ENCODE data around the gene INSR. TPM values are rescaled to one million over a fixed set of nuclear protein-coding genes. Genes with fewer than 3 reads are reported as not detected.

INSR gene
- total RNA-seq, 1 donor from 2014 or later = 27.3 TPM

DNA sequence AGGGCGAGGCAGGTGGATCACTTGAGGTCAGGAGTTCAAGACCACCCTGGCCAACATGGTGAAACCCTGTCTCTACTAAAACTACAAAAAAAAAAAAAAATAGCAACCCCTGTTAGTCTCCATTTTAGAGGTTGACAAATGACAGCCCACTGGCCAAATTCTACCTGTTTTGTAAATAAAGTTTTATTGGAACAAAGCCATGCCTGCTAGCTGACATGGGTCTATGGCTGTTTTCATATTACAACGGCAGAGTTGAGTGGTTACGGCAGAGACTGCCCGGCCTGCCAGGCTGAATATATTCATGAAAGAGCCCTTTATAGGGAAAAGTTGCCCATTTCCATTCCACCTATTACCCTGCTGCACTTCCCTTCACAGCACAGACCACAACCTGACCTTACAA lies 121.4 kb downstream of the INSR start:
- no peak overlapping the region for H3K27ac Mint-ChIP-seq (ENCODE audit: unreplicated experiment)

DNA sequence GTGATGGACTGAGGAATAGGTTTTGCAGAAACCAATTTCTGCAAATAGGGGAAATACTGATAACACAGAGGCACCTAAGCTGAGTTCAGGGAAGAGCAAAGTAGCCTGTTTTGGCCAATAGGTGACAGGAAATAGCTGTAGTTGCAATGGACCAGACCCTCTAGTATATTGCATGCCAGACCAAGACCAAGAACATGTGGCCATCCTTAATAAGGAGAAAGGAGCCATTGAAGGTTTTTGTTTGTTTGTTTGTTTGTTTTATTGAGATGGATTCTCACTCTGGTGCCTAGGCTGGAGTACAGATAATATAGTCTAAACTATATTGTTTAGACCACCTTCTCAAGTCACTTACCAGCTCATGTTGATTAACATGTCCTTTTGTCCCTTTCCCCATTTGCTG lies 123.2 kb downstream of the INSR start:
- Mint-ChIP-seq H3K9me3 (ENCODE audit: unreplicated experiment) (peaks cover 6% of the 10 kb centered on the region), H3K4me3 (ENCODE audit: unreplicated experiment) (no peak overlapping the region), H3K27me3 (ENCODE audit: unreplicated experiment) (no peaks in the 10 kb centered on the region), H3K4me1 (ENCODE audit: unreplicated experiment) (no peaks in the 10 kb centered on the region), H3K27ac (ENCODE audit: unreplicated experiment) (no peak overlapping the region), H3K36me3 (ENCODE audit: unreplicated experiment) (peaks cover 33% of the 10 kb centered on the region)
- no peak for DNase-seq (ENCODE audit: extremely low spot score, unreplicated experiment)
- TF ChIP-seq, protein P1, sequence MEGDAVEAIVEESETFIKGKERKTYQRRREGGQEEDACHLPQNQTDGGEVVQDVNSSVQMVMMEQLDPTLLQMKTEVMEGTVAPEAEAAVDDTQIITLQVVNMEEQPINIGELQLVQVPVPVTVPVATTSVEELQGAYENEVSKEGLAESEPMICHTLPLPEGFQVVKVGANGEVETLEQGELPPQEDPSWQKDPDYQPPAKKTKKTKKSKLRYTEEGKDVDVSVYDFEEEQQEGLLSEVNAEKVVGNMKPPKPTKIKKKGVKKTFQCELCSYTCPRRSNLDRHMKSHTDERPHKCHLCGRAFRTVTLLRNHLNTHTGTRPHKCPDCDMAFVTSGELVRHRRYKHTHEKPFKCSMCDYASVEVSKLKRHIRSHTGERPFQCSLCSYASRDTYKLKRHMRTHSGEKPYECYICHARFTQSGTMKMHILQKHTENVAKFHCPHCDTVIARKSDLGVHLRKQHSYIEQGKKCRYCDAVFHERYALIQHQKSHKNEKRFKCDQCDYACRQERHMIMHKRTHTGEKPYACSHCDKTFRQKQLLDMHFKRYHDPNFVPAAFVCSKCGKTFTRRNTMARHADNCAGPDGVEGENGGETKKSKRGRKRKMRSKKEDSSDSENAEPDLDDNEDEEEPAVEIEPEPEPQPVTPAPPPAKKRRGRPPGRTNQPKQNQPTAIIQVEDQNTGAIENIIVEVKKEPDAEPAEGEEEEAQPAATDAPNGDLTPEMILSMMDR (IDR thresholded peaks at IDR 0.05) = no peak

More for the DNA sequence above, 121.4 kb downstream of the INSR start:
- H3K4me1 Mint-ChIP-seq (ENCODE audit: unreplicated experiment) = no peaks in the 10 kb centered on the region
- peaks cover 26% of the 10 kb centered on the region for H3K36me3 Mint-ChIP-seq (ENCODE audit: unreplicated experiment)
- H3K4me3 Mint-ChIP-seq (ENCODE audit: unreplicated experiment) = no peak overlapping the region
- H3K27me3 Mint-ChIP-seq (ENCODE audit: unreplicated experiment) = no peaks in the 10 kb centered on the region
- TF ChIP-seq, protein P1 (IDR thresholded peaks at IDR 0.05) = no peak
- DNase-seq (ENCODE audit: extremely low spot score, unreplicated experiment) = no peak
- H3K9me3 Mint-ChIP-seq (ENCODE audit: unreplicated experiment) = peaks cover 6% of the 10 kb centered on the region

DNA sequence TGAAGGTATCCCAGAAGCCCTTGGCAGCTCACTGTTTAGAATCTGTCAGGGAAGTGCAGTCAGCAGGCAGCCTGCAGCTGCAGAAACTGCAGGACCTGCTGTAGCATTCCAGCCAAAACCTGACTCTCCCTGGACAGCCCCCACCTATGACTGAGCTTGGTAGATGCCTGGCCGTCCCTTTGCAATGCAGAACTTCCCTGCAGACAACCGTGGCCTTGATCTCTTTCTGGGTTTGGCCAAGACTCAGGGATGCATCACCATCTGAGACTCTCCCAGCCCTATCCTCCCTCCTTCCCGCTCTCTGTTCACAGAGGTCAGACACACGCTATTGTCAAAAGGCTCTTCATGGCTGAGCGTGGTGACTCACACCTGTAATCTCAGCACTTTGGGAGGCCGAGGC lies 125.3 kb downstream of the INSR start:
- H3K27ac Mint-ChIP-seq (ENCODE audit: unreplicated experiment) = no peak overlapping the region
- no peaks in the 10 kb centered on the region for H3K4me1 Mint-ChIP-seq (ENCODE audit: unreplicated experiment)
- H3K27me3 Mint-ChIP-seq (ENCODE audit: unreplicated experiment) = no peaks in the 10 kb centered on the region
- peaks cover 6% of the 10 kb centered on the region for H3K9me3 Mint-ChIP-seq (ENCODE audit: unreplicated experiment)
- peaks cover 36% of the 10 kb centered on the region for H3K36me3 Mint-ChIP-seq (ENCODE audit: unreplicated experiment)
- TF ChIP-seq, protein P1 (IDR thresholded peaks at IDR 0.05) = no peak
- H3K4me3 Mint-ChIP-seq (ENCODE audit: unreplicated experiment) = no peak overlapping the region
- no peak for DNase-seq (ENCODE audit: extremely low spot score, unreplicated experiment)

DNA sequence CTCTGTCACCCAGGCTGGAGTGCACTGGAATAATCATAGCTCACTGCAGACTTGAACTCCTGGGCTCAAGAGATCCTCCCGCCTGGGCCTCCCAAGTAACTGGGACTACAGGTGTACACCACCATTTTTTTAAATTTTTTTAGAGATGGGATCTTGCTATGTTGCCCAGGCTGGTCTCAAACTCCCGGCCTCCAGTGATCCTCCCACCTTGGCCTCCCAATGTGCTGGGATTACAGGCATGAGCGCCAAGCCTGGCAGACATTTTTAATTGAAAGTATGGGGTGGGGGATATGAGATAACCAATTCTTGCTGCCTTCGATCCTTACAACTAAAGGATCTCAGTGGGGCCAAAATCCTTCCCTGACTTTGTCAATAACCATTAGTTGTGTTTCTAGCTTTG lies 132.9 kb downstream of the INSR start:
- H3K27me3 Mint-ChIP-seq (ENCODE audit: unreplicated experiment) = no peaks in the 10 kb centered on the region
- H3K27ac Mint-ChIP-seq (ENCODE audit: unreplicated experiment) = no peak overlapping the region

DNA sequence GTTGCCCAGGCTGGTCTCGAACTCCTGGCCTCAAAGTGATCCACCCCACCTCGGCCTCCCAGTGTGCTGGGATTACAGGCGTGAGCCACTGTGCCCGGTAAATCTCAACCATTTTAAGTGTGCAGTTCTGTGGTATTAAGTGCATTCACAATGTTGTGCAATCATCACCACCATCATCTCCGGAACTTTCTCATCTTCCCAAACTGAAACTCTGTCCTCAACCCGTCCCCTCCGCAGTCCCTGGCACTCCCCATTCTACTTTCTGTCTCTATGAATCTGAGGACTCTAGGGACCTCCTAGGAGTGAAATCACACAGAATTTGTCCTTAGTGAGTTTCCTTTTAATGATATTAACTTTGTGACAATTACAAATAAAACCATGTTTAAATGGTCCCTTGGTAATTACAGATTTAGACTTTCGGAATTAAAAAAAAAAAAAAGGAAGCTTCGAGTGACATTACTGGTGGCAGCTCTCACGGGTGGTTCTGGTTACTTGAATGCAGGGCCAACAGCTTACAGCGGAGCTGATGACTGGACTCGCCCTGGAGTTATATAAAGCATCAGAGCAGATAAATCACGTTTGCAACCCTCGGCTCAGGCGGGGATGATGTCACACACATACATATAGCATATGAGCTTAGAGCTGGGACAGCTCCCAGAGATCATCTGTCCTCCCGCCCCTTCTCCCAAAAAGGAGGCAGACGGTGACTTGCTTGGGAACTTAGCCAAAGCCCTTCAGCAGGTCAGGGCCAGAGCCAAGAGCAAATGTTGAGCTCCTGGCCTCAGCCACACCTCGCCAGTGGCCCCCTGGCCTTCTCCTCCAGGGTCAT lies 134.9 kb downstream of the INSR start:
- H3K27ac Mint-ChIP-seq (ENCODE audit: unreplicated experiment) = no peak overlapping the region
- DNase-seq (ENCODE audit: extremely low spot score, unreplicated experiment) = no peak

More for the DNA sequence above, 132.9 kb downstream of the INSR start:
- TF ChIP-seq, protein P1 (IDR thresholded peaks at IDR 0.05) = no peak
- peaks cover 6% of the 10 kb centered on the region for H3K4me1 Mint-ChIP-seq (ENCODE audit: unreplicated experiment)
- DNase-seq (ENCODE audit: extremely low spot score, unreplicated experiment) = no peak
- no peaks in the 10 kb centered on the region for H3K9me3 Mint-ChIP-seq (ENCODE audit: unreplicated experiment)
- peaks cover 33% of the 10 kb centered on the region for H3K36me3 Mint-ChIP-seq (ENCODE audit: unreplicated experiment)
- no peak overlapping the region for H3K4me3 Mint-ChIP-seq (ENCODE audit: unreplicated experiment)

More for the DNA sequence above, 134.9 kb downstream of the INSR start:
- TF ChIP-seq, protein P1 (IDR thresholded peaks at IDR 0.05) = no peak
- Mint-ChIP-seq H3K27me3 (ENCODE audit: unreplicated experiment) (no peaks in the 10 kb centered on the region), H3K9me3 (ENCODE audit: unreplicated experiment) (no peaks in the 10 kb centered on the region), H3K4me3 (ENCODE audit: unreplicated experiment) (no peak overlapping the region), H3K36me3 (ENCODE audit: unreplicated experiment) (peaks cover 25% of the 10 kb centered on the region), H3K4me1 (ENCODE audit: unreplicated experiment) (peaks cover 6% of the 10 kb centered on the region)

Measured in osteocyte (in vitro differentiated cells).